CD4-positive, alpha-beta memory T cell (primary cell): Measurements from ENCODE around the gene MX2. TPM values are rescaled to one million over a fixed set of nuclear protein-coding genes. Genes with fewer than 3 reads are reported as not detected.

ENCODE experiments used
- CTCF ChIA-PET: fragments of 350-600 bp; sonication (Branson Sonifier 250); formaldehyde crosslinking; loops from one replicate; lab custom pipeline; 2021; ENCODE audit warnings: inconsistent platforms; ENCODE audit not compliant: partially characterized antibody; lab: Charles Lee
- POLR2A ChIA-PET: fragments of 350-600 bp; sonication (Branson Sonifier 250); formaldehyde crosslinking; loops from one replicate; lab custom pipeline; 2021; ENCODE audit not compliant: partially characterized antibody; lab: Charles Lee
- DNase-seq, 5 donors: peaks; one replicate each; pipeline versions ENCODE4 v3.0.0 to v3.0.0-alpha.2; 2020 to 2022; ENCODE audit warnings: mixed read lengths in 1 of 5
- H3K27ac ChIP-seq: one replicate; pipeline ENCODE4 v1.7.0; 2013; ENCODE audit warnings: low read depth, low read length
- H3K27me3 ChIP-seq: 2 replicates; pipeline ENCODE4 v1.7.0; 2013; ENCODE audit warnings: mild to moderate bottlenecking, low read length, moderate library complexity; ENCODE audit not compliant: insufficient read depth
- H3K36me3 ChIP-seq: 2 replicates; pipeline ENCODE4 v1.7.0; 2013; ENCODE audit warnings: mild to moderate bottlenecking, low read length, moderate library complexity; ENCODE audit not compliant: insufficient read depth
- H3K4me1 ChIP-seq: 2 replicates; pipeline ENCODE4 v1.7.0; 2013; ENCODE audit warnings: mild to moderate bottlenecking, low read length, moderate library complexity; ENCODE audit not compliant: insufficient read depth
- H3K4me3 ChIP-seq, 2 donors: one replicate each; pipeline ENCODE4 v1.7.0; 2013; ENCODE audit warnings: low read length in 2 of 2, mild to moderate bottlenecking in 1 of 2
- H3K9me3 ChIP-seq, 2 donors: one replicate each; pipeline ENCODE4 v1.7.0; 2013; ENCODE audit warnings: low read length in 2 of 2, control low read depth in 1 of 2; ENCODE audit not compliant: control insufficient read depth in 1 of 2
- H3K27ac Mint-ChIP-seq, 7 donors: one replicate each; pipeline ENCODE4 v1.8.0; 2020 to 2021; ENCODE audit warnings: mixed read lengths in 7 of 7, mild to moderate bottlenecking in 6 of 7, inconsistent platforms in 3 of 7, moderate library complexity in 3 of 7
- H3K27me3 Mint-ChIP-seq, 2 donors: one replicate each; pipeline ENCODE4 v1.8.0; 2020 to 2021; ENCODE audit warnings: mixed read lengths in 2 of 2
- H3K36me3 Mint-ChIP-seq, 2 donors: one replicate each; pipeline ENCODE4 v1.8.0; 2020 to 2021; ENCODE audit warnings: mixed read lengths in 2 of 2, inconsistent platforms in 1 of 2, mild to moderate bottlenecking in 1 of 2
- H3K4me1 Mint-ChIP-seq, 4 donors: one replicate each; pipeline ENCODE4 v1.8.0; 2020 to 2021; ENCODE audit warnings: mixed read lengths in 4 of 4, mild to moderate bottlenecking in 1 of 4
- H3K4me3 Mint-ChIP-seq, 8 donors: one replicate each; pipeline ENCODE4 v1.8.0; 2020 to 2021; ENCODE audit warnings: mixed read lengths in 8 of 8, mild to moderate bottlenecking in 7 of 8, moderate library complexity in 6 of 8, inconsistent platforms in 3 of 8
- H3K9me3 Mint-ChIP-seq, 8 donors: one replicate each; pipeline ENCODE4 v1.8.0; 2020 to 2021; ENCODE audit warnings: mixed read lengths in 8 of 8, mild to moderate bottlenecking in 5 of 8, inconsistent platforms in 3 of 8, moderate library complexity in 1 of 8
- intact Hi-C: fragments of 100-400 bp; cut with micrococcal nuclease; formaldehyde crosslinking; loops from one replicate; pipeline ENCODE4 v1.15.1; 2023
- polyA plus RNA-seq, 2 donors: library from polyadenylated mRNA; unstranded; fragments of 300-500 nt; fragmentation: Illumina TruSeq; gene quantifications; one replicate each; pipeline ENCODE4 v1.2.3, GENCODE V29; 2021
- total RNA-seq, 2 experiments: library from RNA; stranded (reverse); gene quantifications; one replicate each; pipeline ENCODE4 v1.2.3, GENCODE V29; 2021

The MX2 gene
- total and polyA plus RNA-seq, 4 experiments from 2014 or later, result 29.6 to 107 (median 72.8) TPM

GRCh38 chr21:41361053-41361785, 608 bp upstream of the MX2 start:
- peak overlapping the region; percentile 89 to 97 (median 94) for H3K4me3 Mint-ChIP-seq
- Histone ChIP-seq H3K4me1 (peaks cover 40% of the 10 kb centered on the region), H3K9me3 (no peaks in the 10 kb centered on the region), H3K4me3 (peak overlapping the region; percentile 27 to 91), H3K36me3 (peaks cover 13% of the 10 kb centered on the region), H3K27ac (peak overlapping the region; percentile 93), H3K27me3 (no peaks in the 10 kb centered on the region)
- H3K27me3 Mint-ChIP-seq, result no peaks in the 10 kb centered on the region
- peaks cover 24 to 30% of the 10 kb centered on the region in 2 donors for H3K36me3 Mint-ChIP-seq
- ChIA-PET CTCF (interaction anchor here (1.2 to 2.6 kb wide), 4 partner anchors 8 to 78 kb away, joined by 3 to 8 read pairs (median 7); no protein-coding TSS in a partner anchor), POLR2A (interaction anchor here (0.9 to 5.8 kb wide), 8 partner anchors 10 to 565 kb away, joined by 3 to 67 read pairs (median 6); partner anchors contain the start of gene MX1)
- no peak for DNase-seq
- peaks cover 0 to 4% (median 0%) of the 10 kb centered on the region in 8 donors for H3K9me3 Mint-ChIP-seq
- intact Hi-C loops, result loop anchor here (5.0 kb wide), 1 partner anchor 701 kb away; no protein-coding TSS in a partner anchor
- peak overlapping the region; percentile 99 to 100 (median 100) for H3K27ac Mint-ChIP-seq
- peaks cover 33 to 54% (median 49%) of the 10 kb centered on the region in 4 donors for H3K4me1 Mint-ChIP-seq

GRCh38 chr21:41362605-41363369, 960 bp downstream of the MX2 start:
- H3K4me1 Mint-ChIP-seq, result peaks cover 39 to 67% (median 60%) of the 10 kb centered on the region in 4 donors
- H3K9me3 Mint-ChIP-seq, result peaks cover 0 to 4% (median 0%) of the 10 kb centered on the region in 8 donors
- Histone ChIP-seq H3K36me3 (peaks cover 13% of the 10 kb centered on the region), H3K9me3 (no peaks in the 10 kb centered on the region), H3K27me3 (no peaks in the 10 kb centered on the region), H3K27ac (peak overlapping the region; percentile 93), H3K4me1 (peaks cover 43% of the 10 kb centered on the region), H3K4me3 (peak overlapping the region; percentile 27 to 91)
- peaks cover 32 to 42% of the 10 kb centered on the region in 2 donors for H3K36me3 Mint-ChIP-seq
- peak overlapping the region; percentile 99 to 100 (median 100) for H3K27ac Mint-ChIP-seq
- DNase-seq, result peak in 1 of 5 donors; percentile 15
- ChIA-PET POLR2A (interaction anchor here (0.7 to 5.8 kb wide), 6 partner anchors 8 to 647 kb away, joined by 3 to 67 read pairs (median 11); partner anchors contain the start of genes MX1 and ZBTB21), CTCF (interaction anchor here (1.0 to 2.6 kb wide), 4 partner anchors 10 to 102 kb away, joined by 3 to 6 read pairs (median 4); no protein-coding TSS in a partner anchor)
- intact Hi-C loops, result loop anchor here (1.0 to 5.0 kb wide), 4 partner anchors 8 to 700 kb away; partner anchors contain the start of gene MX1
- H3K4me3 Mint-ChIP-seq, result peak overlapping the region; percentile 89 to 97 (median 94)
- no peaks in the 10 kb centered on the region for H3K27me3 Mint-ChIP-seq

- Histone ChIP-seq H3K36me3 (peaks cover 13% of the 10 kb centered on the region), H3K27ac (peak overlapping the region; percentile 93), H3K27me3 (no peaks in the 10 kb centered on the region), H3K9me3 (no peaks in the 10 kb centered on the region), H3K4me3 (peak overlapping the region; percentile 27 to 91), H3K4me1 (peaks cover 45% of the 10 kb centered on the region)
- Mint-ChIP-seq H3K36me3 (peaks cover 36 to 50% of the 10 kb centered on the region in 2 donors), H3K27me3 (no peaks in the 10 kb centered on the region), H3K4me3 (peak overlapping the region; percentile 89 to 97 (median 94)), H3K9me3 (peaks cover 0 to 4% (median 0%) of the 10 kb centered on the region in 8 donors), H3K27ac (peak overlapping the region; percentile 99 to 100 (median 100)), H3K4me1 (peaks cover 41 to 76% (median 67%) of the 10 kb centered on the region in 4 donors)
- intact Hi-C loops, result loop anchor here (5.0 kb wide), 1 partner anchor 699 kb away; no protein-coding TSS in a partner anchor
- CTCF ChIA-PET, result interaction anchor here (1.0 to 2.6 kb wide), 4 partner anchors 9 to 101 kb away, joined by 3 to 6 read pairs (median 4); no protein-coding TSS in a partner anchor
- no peak for DNase-seq
- POLR2A ChIA-PET, result interaction anchor here (2.5 to 5.8 kb wide), 4 partner anchors 7 to 80 kb away, joined by 7 to 67 read pairs (median 36); partner anchors contain the start of gene MX1
Measured at GRCh38 chr21:41363370-41364270, 1.8 kb downstream of the MX2 start.

GRCh38 chr21:41364308-41364707, 2.5 kb downstream of the MX2 start:
- Mint-ChIP-seq H3K27ac (peak overlapping the region; percentile 73 to 100 (median 100)), H3K4me1 (peaks cover 43 to 82% (median 72%) of the 10 kb centered on the region in 4 donors), H3K27me3 (no peaks in the 10 kb centered on the region), H3K36me3 (peaks cover 36 to 52% of the 10 kb centered on the region in 2 donors), H3K4me3 (peak overlapping the region in 7 of 8 donors; percentile 39 to 96 (median 91)), H3K9me3 (peaks cover 0 to 4% (median 0%) of the 10 kb centered on the region in 8 donors)
- Histone ChIP-seq H3K9me3 (no peaks in the 10 kb centered on the region), H3K27ac (peak overlapping the region; percentile 93), H3K36me3 (peaks cover 13% of the 10 kb centered on the region), H3K4me3 (no peak overlapping the region), H3K4me1 (peaks cover 52% of the 10 kb centered on the region), H3K27me3 (no peaks in the 10 kb centered on the region)
- no peak for DNase-seq
- intact Hi-C loops, result loop anchor here (5.0 kb wide), 1 partner anchor 698 kb away; no protein-coding TSS in a partner anchor
- ChIA-PET CTCF (no interaction called here), POLR2A (no interaction called here)

GRCh38 chr21:41365377-41366107, 3.7 kb downstream of the MX2 start:
- Histone ChIP-seq H3K9me3 (no peaks in the 10 kb centered on the region), H3K27ac (no peak overlapping the region), H3K4me1 (peaks cover 61% of the 10 kb centered on the region), H3K27me3 (no peaks in the 10 kb centered on the region), H3K36me3 (peaks cover 13% of the 10 kb centered on the region), H3K4me3 (no peak overlapping the region)
- POLR2A ChIA-PET, result no interaction called here
- Mint-ChIP-seq H3K9me3 (peaks cover 0 to 4% (median 0%) of the 10 kb centered on the region in 8 donors), H3K27ac (peak overlapping the region; percentile 8 to 100 (median 79)), H3K4me3 (peak overlapping the region in 5 of 8 donors; percentile 10 to 64 (median 55)), H3K27me3 (no peaks in the 10 kb centered on the region), H3K36me3 (peaks cover 36 to 52% of the 10 kb centered on the region in 2 donors), H3K4me1 (peaks cover 52 to 94% (median 83%) of the 10 kb centered on the region in 4 donors)
- intact Hi-C loops, result no loop called here
- CTCF ChIA-PET, result no interaction called here
- DNase-seq, result no peak
